Body of pancreas (tissue), 4 donors: ENCODE data around the gene DNA2. TPM values are rescaled to one million over a fixed set of nuclear protein-coding genes. Genes with fewer than 3 reads are reported as not detected.

Experiments
- ATAC-seq: fragments of 150-250 bp; one replicate; pipeline ENCODE4 v1.9.1; 2016
- DNase-seq, 4 donors: peaks; one replicate each; pipeline ENCODE4 v3.0.0-alpha.2; 2019
- H3K27ac ChIP-seq, 4 donors: fragments of 200-600 bp; sonication (generic); 1 replicate in 3 of 4; 2 replicates in 1 of 4; pipeline versions ENCODE4 v1.5.1 to v1.6.1; 2016 to 2019; ENCODE audit warnings: mild to moderate bottlenecking in 1 of 4, mixed read lengths in 1 of 4, moderate library complexity in 1 of 4
- H3K27me3 ChIP-seq, 2 donors: fragments of 200-600 bp; sonication (generic); one replicate each; pipeline ENCODE4 v1.6.0; 2016; ENCODE audit warnings: mild to moderate bottlenecking in 1 of 2
- H3K36me3 ChIP-seq, 2 donors: fragments of 200-600 bp; sonication (generic); replicated peaks in 1 of 2; 2 replicates each; pipeline ENCODE4 v1.5.1; 2016; ENCODE audit warnings: low read depth in 2 of 2; ENCODE audit not compliant: insufficient read depth in 1 of 2
- H3K4me1 ChIP-seq: fragments of 200-600 bp; sonication (generic); one replicate; pipeline ENCODE4 v1.6.0; 2016
- H3K4me3 ChIP-seq, 2 donors: fragments of 200-600 bp; sonication (generic); 1 replicate in 1 of 2; 2 replicates in 1 of 2; pipeline ENCODE4 v1.5.1; 2016 to 2019
- H3K9me3 ChIP-seq, 3 donors: fragments of 200-600 bp; sonication (generic); 1 replicate in 2 of 3; 2 replicates in 1 of 3; pipeline ENCODE4 v1.5.1; 2016
- CTCF ChIP-seq, 7 experiments: fragments of 450-650 bp in 4 of 7; fragments of 200-600 bp in 3 of 7; sonication (generic) in 3 of 7; IDR thresholded peaks; one replicate each; pipeline ENCODE4 v1.5.1; 2016 to 2019; ENCODE audit warnings: antibody characterized with exemption in 7 of 7
- POLR2A ChIP-seq, 3 donors: fragments of 450-650 bp; IDR thresholded peaks; one replicate each; pipeline ENCODE4 v1.6.1; 2016; ENCODE audit warnings: antibody characterized with exemption in 3 of 3, mild to moderate bottlenecking in 2 of 3
- whole genome bisulfite sequencing, 2 donors: methylation state at CpG; one replicate each; pipeline ENCODE4 v1.1.5; 2017; 5-methylcytosine and 5-hydroxymethylcytosine counted together
- intact Hi-C: fragments of 100-400 bp; cut with DNase I; formaldehyde crosslinking; loops from one replicate; pipeline ENCODE4 v1.15.1; 2023
- total RNA-seq, 2 donors: library from RNA; depleted of rRNA; stranded (reverse); fragments of >200 nt; gene quantifications; one replicate each; pipeline ENCODE4 v1.1.0, GENCODE V29; 2016

The DNA2 gene
- total RNA-seq, 2 donors from 2014 or later = 0.66 to 2.3 TPM

- Histone ChIP-seq H3K27ac (no peak overlapping the region), H3K4me3 (no peak overlapping the region), H3K27me3 (no peaks in the 10 kb centered on the region), H3K4me1 (no peaks in the 10 kb centered on the region), H3K36me3 (no peaks in the 10 kb centered on the region), H3K9me3 (no peaks in the 10 kb centered on the region)
- ATAC-seq = no peak
- no peak for DNase-seq
- 79 to 84% methylated on average over 3 of the region's 3 CpGs for WGBS, 2 donors
- TF ChIP-seq CTCF (IDR thresholded peaks at IDR 0.05) (no peak), POLR2A (IDR thresholded peaks at IDR 0.05) (no peak)
- intact Hi-C loops = no loop called here
These were observed 52.4 kb downstream of the DNA2 start for GRCh38 chr10:68419376-68419775.

- Histone ChIP-seq H3K9me3 (no peaks in the 10 kb centered on the region), H3K36me3 (no peaks in the 10 kb centered on the region), H3K27ac (no peak overlapping the region), H3K4me3 (no peak overlapping the region), H3K27me3 (no peaks in the 10 kb centered on the region), H3K4me1 (peaks cover 13% of the 10 kb centered on the region)
- DNase-seq = no peak
- intact Hi-C loops = no loop called here
- TF ChIP-seq POLR2A (IDR thresholded peaks at IDR 0.05) = no peak
- no peak for TF ChIP-seq CTCF (IDR thresholded peaks at IDR 0.05)
- no peak for ATAC-seq
- WGBS, 2 donors = 81 to 86% methylated on average over 2 of the region's 2 CpGs
These were observed 62.8 kb downstream of the DNA2 start for GRCh38 chr10:68408898-68409518.

- intact Hi-C loops = no loop called here
- H3K4me1 ChIP-seq = peaks cover 13% of the 10 kb centered on the region
- peak; percentile 77 to 84 (median 79) for DNase-seq
- H3K4me3 ChIP-seq = peak within 1 kb of the TSS; percentile 88 to 100
- peak; percentile 97 for ATAC-seq
- no peaks in the 10 kb centered on the region for H3K27me3 ChIP-seq
- TF ChIP-seq POLR2A (IDR thresholded peaks at IDR 0.05) = peak; percentile 62 to 67 (median 63)
- TF ChIP-seq CTCF (IDR thresholded peaks at IDR 0.05) = peak; percentile 32 to 98 (median 94)
- H3K36me3 ChIP-seq = no peaks in the 10 kb centered on the region
- 0% methylated on average over 4 to 52 of the region's 79 CpGs for WGBS, 2 donors
- peak within 1 kb of the TSS; percentile 85 to 95 (median 93) for H3K27ac ChIP-seq
- H3K9me3 ChIP-seq = no peaks in the 10 kb centered on the region
These were observed 64.8 kb downstream of the DNA2 start, which contains the start of gene RUFY2 for GRCh38 chr10:68406815-68407548. Gene RUFY2 (minus strand): TSS chr10:68407277. CDS start chr10:68407189, 88 bp downstream.

GRCh38 chr10:68406111-68406814, 65.5 kb downstream of the DNA2 start:
- H3K27me3 ChIP-seq = no peaks in the 10 kb centered on the region
- H3K4me3 ChIP-seq = peak overlapping the region; percentile 88 to 100
- H3K27ac ChIP-seq = peak overlapping the region; percentile 85 to 95 (median 93)
- ATAC-seq = peak; percentile 48
- TF ChIP-seq POLR2A (IDR thresholded peaks at IDR 0.05) (no peak), CTCF (IDR thresholded peaks at IDR 0.05) (no peak)
- H3K9me3 ChIP-seq = no peaks in the 10 kb centered on the region
- 0 to 1% methylated on average over 16 to 34 of the region's 38 CpGs for WGBS, 2 donors
- H3K36me3 ChIP-seq = no peaks in the 10 kb centered on the region
- peak; percentile 42 to 60 (median 45) for DNase-seq
- intact Hi-C loops = no loop called here
- peaks cover 13% of the 10 kb centered on the region for H3K4me1 ChIP-seq
